Measurements from ENCODE around the gene CHTF18. TPM values are rescaled to one million over a fixed set of nuclear protein-coding genes. Genes with fewer than 3 reads are reported as not detected.
"Not testable (repeated sequence)": the region's sequence is repeated elsewhere in the genome, so short reads cannot be mapped to it uniquely, and the experiment has no call there.

Gene CHTF18
- 10 to 100 TPM in 1 of 3 donors, 1 to 10 TPM in 2; 7.3 to 12.6 (median 8.0) TPM for polyA plus RNA-seq

DNA sequence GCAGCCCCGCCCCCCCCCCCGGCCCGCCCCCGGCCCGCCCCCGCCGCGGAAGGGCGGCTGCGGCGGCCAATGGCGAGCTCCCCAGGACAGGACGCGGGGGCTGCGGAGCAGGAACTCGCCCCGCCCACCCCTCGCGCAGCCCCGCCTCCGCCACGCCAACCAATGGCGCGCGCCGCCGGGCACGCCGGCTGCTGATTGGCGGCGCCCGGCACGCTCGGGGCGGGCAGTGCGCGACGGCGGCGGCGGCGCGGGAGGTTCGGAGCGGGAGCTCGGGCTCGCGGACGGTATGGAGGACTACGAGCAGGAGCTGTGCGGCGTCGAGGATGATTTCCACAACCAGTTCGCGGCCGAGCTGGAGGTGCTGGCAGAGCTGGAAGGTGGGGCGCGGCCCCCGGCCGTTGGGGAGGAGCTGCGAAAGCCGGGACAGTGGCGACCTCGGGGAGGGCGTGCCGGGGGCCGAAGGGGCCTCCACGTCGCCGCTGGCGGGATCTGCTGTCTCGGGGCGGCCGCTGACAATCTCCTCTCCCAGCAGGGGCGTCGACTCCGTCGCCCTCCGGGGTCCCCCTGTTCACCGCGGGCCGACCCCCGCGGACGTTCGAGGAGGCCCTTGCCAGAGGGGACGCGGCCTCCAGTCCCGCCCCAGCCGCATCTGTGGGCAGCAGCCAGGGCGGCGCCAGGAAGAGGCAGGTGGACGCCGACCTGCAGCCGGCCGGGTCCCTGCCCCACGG, at the start of gene CHTF18:
Gene CHTF18 (plus strand): TSS at position 222 of the 728 bp plus-strand sequence. CDS start 65 bp downstream, at position 287.
- WGBS, 3 donors: 0 to 1% (median 0%) methylated on average over 49 to 85 of the region's 97 CpGs

DNA sequence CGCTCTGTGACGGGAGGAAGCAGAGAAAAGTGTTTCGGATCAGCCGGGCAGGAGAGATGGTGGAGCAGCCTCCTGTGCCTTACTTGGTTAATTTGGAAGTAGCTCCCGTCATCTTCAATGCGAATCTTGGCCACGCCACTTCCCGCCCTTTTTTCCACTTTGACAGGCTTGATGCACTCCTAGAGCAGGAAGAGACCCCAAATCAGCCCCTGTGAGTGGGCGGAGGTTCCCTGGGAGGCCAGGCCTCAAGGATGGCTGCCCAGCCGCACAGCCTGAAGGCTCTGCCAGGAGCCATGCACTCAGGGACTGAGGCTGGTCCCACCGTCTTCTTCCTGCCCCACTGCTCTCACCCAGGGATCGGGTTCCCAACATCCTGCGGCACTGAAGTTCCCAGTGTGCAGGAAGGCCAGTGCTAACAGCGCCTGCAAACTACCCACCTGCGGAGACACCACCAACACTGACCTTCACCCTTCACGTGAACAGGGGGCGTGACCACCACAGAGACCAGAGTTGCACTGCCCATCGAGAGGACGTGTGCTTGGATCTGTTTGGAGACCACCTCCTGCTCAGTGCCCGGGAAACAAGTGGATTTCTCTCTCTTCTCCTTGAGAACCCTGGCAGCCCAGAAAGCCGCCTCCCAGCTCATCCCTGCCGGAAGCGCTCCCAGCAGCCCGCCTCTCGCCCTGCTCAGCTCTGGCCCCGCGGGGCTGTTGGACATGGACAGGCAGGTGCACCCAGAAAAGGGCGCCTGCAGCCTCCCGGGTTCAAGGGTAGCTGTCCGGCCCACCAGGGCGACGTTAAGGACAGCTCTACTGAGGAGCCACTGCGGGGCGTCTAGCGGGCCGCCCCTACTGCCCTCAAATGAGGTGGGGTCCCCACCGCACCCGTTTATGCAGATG, 48.6 kb upstream of the CHTF18 start:
- 39 to 49% (median 45%) methylated on average over 36 to 38 of the region's 38 CpGs for WGBS, 3 donors
- no peak overlapping the region for H3K27ac ChIP-seq (ENCODE audit: low read depth, low read length)

More for the DNA sequence above, at the start of gene CHTF18:
- H3K27ac ChIP-seq (ENCODE audit: low read depth, low read length): no peak within 1 kb of the TSS

GRCh38 chr16:740459-740763, 48.0 kb upstream of the CHTF18 start:
- 0% methylated on average over 19 to 22 of the region's 22 CpGs for WGBS, 3 donors
- H3K27ac ChIP-seq (ENCODE audit: low read depth, low read length): no peak overlapping the region

DNA sequence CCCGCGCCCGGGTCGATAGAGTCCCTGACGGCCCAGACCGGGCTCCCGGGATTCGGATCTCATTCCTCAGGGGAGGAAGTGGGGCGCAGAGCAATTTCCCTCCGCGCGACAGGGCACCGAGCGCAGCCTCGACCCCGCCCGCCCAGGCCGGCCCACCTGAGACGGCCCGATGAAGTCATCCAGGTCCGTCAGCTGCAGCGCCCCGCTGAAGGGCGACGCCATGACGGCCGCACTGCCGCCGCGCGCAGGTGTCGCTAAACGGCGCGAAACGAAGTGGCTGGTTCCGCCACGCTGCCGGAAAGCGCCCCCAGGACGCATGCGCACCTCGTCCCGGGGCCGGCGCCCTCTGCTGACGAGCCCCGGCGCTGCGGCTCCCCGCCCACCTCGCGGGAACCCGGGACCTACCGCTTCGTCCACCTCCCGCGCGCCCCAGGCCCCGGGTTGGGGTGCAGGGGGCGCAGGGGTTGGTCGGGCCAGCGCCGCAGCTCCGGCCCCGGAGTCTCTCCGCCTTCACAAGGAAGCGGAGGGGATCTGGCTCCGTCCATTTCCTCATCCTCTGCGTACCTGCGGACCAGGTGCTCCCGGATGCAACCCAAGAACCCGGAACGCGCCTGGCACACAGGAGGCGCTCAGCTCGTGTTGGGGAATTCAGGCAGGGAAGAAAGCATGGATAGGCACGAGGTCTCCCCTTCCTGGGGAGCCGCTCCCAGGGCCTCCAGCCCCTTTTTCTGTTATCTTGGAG, 47.5 kb upstream of the CHTF18 start, which contains the start of gene CIAO3:
Gene CIAO3 (minus strand): TSS at position 234 of the 742 bp plus-strand sequence. CDS start 12 bp downstream, at position 222.
- no peak within 1 kb of the TSS for H3K27ac ChIP-seq (ENCODE audit: low read depth, low read length)
- 0 to 1% (median 1%) methylated on average over 66 to 79 of the region's 79 CpGs for WGBS, 3 donors

GRCh38 chr16:741986-742629, 46.3 kb upstream of the CHTF18 start:
- WGBS, 3 donors: 88 to 90% (median 90%) methylated on average over 15 of the region's 15 CpGs
- H3K27ac ChIP-seq (ENCODE audit: low read depth, low read length): no peak overlapping the region

- WGBS, 3 donors: 81 to 86% (median 85%) methylated on average over 14 of the region's 14 CpGs
- H3K27ac ChIP-seq (ENCODE audit: low read depth, low read length): not testable (repeated sequence)
These were observed 45.5 kb upstream of the CHTF18 start for GRCh38 chr16:742894-743293.

DNA sequence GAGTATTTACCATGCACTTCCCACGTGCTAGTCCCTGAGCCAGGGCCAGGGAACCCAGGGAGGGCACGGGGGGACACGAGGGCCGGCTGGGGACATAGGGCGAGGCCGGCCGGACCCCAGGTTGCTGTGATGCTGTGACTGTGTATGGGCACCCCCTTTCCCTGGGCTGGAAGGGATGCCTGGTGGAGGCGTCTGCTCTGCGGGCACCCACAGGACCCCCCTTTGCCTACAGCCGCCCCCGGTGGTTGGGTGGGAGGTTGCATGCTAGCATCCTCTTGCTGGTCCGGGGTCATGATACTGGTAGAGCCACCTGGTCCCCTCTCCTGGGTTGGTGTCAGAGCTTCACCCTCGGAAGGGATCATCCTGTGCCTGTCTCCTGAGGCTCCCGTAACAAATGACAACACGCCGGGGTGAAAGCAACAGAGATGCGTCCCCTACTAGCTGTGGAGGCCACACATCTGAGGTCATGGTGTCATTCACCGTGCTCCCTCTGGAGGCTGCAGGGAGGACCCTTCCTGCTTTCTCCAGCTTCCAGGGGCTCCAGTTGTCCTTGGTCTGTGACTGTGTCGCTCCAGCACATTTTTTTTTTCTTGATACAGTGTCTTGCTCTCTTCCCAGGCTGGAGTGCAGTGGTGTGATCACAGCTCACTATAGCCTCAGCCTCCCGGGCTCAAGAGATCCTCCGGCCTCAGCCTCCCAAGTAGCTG, 44.5 kb upstream of the CHTF18 start:
- no peak overlapping the region for H3K27ac ChIP-seq (ENCODE audit: low read depth, low read length)
- 78 to 82% (median 80%) methylated on average over 19 to 21 of the region's 21 CpGs for WGBS, 3 donors

GRCh38 chr16:745739-746138, 42.7 kb upstream of the CHTF18 start:
- H3K27ac ChIP-seq (ENCODE audit: low read depth, low read length): no peak overlapping the region
- WGBS, 3 donors: 1 to 4% (median 3%) methylated on average over 14 of the region's 14 CpGs

DNA sequence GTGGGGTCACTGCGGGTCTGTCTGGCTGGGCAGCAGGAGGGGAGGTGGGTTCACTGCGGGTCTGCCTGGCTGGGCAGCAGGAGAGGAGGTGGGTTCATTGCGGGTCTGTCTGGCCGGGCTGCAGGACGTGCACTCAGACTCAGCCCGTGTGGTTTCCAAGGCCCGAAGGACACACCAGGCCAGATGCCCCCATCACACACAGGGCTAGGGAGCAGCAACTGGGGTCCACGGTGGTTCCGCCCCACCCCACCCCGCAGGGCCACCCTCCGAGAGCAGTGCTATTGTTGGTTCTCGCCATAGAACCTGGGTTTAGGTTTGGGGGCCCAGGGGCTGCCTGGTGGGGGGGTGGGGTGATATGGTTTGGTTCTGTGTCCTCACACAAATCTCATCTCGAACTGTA, 41.8 kb upstream of the CHTF18 start:
- WGBS, 3 donors: 74 to 81% (median 80%) methylated on average over 9 to 13 of the region's 13 CpGs
- no peak overlapping the region for H3K27ac ChIP-seq (ENCODE audit: low read depth, low read length)

DNA sequence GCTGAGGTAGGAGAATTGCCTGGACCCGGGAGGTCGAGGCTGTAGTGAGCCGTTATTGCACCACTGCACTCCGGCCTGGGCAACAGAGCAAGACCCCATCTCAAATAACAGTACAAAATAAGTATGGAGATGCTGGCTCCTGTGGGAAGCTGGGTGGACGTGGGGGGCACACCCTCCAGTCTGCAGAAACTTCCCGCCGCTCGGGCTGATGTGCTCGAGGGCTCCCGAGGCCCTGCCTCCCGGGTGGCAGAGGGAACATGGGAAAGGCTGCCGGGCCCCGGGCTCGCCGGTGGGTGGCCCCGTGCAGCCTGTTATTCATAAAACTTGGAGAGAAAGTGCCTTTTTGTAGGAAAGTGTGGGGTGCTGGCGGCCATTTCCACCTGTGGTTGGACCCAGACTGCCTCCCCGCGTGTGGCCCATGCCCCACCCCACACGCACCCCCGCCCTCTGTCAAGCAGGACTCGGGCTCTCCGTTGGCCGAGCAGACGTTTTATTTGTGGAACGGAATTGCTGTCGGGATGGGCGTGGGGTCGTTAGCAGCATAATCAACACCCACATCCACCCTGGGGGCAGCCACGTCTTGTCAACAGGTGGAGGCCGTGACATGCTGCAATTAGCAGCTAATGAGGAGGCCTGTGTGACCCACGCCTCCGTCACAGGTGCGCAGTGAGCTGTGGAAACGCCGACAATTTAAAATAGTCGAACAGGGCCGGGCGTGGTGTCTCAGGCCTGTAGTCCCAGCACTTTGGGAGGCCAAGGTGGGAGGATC, 40.3 kb upstream of the CHTF18 start:
- H3K27ac ChIP-seq (ENCODE audit: low read depth, low read length): no peak overlapping the region
- WGBS, 3 donors: 79 to 86% (median 83%) methylated on average over 39 of the region's 39 CpGs

- WGBS, 3 donors: 71 to 90% (median 72%) methylated on average over 6 of the region's 6 CpGs
- no peak overlapping the region for H3K27ac ChIP-seq (ENCODE audit: low read depth, low read length)
These were observed 39.4 kb upstream of the CHTF18 start for GRCh38 chr16:749010-749409.

GRCh38 chr16:750485-750884, 37.9 kb upstream of the CHTF18 start:
- 39 to 66% (median 57%) methylated on average over 9 of the region's 9 CpGs for WGBS, 3 donors
- H3K27ac ChIP-seq (ENCODE audit: low read depth, low read length): no peak overlapping the region

GRCh38 chr16:751152-752006, 37.0 kb upstream of the CHTF18 start:
- H3K27ac ChIP-seq (ENCODE audit: low read depth, low read length): no peak overlapping the region

GRCh38 chr16:752007-752312, 36.5 kb upstream of the CHTF18 start:
- WGBS, 3 donors: 27 to 56% (median 54%) methylated on average over 10 of the region's 10 CpGs

More at GRCh38 chr16:751152-752006, 37.0 kb upstream of the CHTF18 start:
- WGBS, 3 donors: 38 to 69% (median 65%) methylated on average over 39 of the region's 39 CpGs

DNA sequence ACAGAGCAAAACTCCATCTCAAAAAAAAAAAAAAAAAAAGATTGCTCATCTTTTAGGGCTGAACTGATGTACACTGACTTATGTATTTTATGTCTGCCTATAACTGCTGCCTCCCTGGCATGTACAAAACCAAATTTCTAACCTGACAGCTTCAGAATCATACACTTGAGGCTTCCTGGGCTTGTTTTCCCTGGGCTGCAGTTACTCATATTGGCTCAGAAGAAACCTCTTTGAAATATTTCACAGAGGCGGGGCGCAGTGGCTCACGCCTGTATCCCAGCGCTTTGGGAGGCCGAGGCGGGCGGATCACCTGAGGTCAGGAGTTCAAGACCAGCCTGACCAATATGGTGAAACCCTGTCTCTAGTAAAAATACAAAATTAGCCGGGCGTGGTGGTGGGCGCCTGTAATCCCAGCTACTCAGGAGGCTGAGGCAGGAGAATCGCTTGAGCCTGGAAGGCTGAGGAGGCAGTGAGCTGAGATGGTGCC, 34.3 kb upstream of the CHTF18 start:
- not testable (repeated sequence) for H3K27ac ChIP-seq (ENCODE audit: low read depth, low read length)
- 84 to 90% (median 88%) methylated on average over 11 of the region's 11 CpGs for WGBS, 3 donors

More at GRCh38 chr16:752007-752312, 36.5 kb upstream of the CHTF18 start:
- H3K27ac ChIP-seq (ENCODE audit: low read depth, low read length): no peak overlapping the region

- H3K27ac ChIP-seq (ENCODE audit: low read depth, low read length): no peak overlapping the region
- 29 to 50% (median 35%) methylated on average over 11 of the region's 11 CpGs for WGBS, 3 donors
These were observed 33.8 kb upstream of the CHTF18 start for GRCh38 chr16:754656-755055.

All from adipose tissue (tissue), 3 donors.